NCI-H2029 (cell line): ENCODE measurements around the gene GPR52.
"Not testable (repeated sequence)": the region's sequence is repeated elsewhere in the genome, so short reads cannot be mapped to it uniquely, and the experiment has no call there.

Experiments used
- DNase-seq: peaks from one replicate; lab custom pipeline; 2025; lab: John Stamatoyannopoulos, UW

Gene GPR52

GRCh38 chr1:174447866-174448530, at the start of gene GPR52:
GPR52 (plus strand) TSS chr1:174447964; CDS start chr1:174448112, 148 bp downstream.
- no peak for DNase-seq

GRCh38 chr1:174398246-174398645, 49.5 kb upstream of the GPR52 start:
- DNase-seq = no peak

GRCh38 chr1:174399211-174399610, 48.6 kb upstream of the GPR52 start:
- DNase-seq = no peak

GRCh38 chr1:174401075-174401474, 46.7 kb upstream of the GPR52 start:
- no peak for DNase-seq

GRCh38 chr1:174405219-174405618, 42.5 kb upstream of the GPR52 start:
- no peak for DNase-seq

GRCh38 chr1:174406421-174406820, 41.3 kb upstream of the GPR52 start:
- no peak for DNase-seq

- DNase-seq = no peak
Observed at GRCh38 chr1:174407665-174408064, 40.1 kb upstream of the GPR52 start.

GRCh38 chr1:174408146-174408545, 39.6 kb upstream of the GPR52 start:
- no peak for DNase-seq

GRCh38 chr1:174409801-174410200, 38.0 kb upstream of the GPR52 start:
- not testable (repeated sequence) for DNase-seq

- no peak for DNase-seq
Observed at GRCh38 chr1:174413632-174414031, 34.1 kb upstream of the GPR52 start.

GRCh38 chr1:174414203-174414602, 33.6 kb upstream of the GPR52 start:
- no peak for DNase-seq

GRCh38 chr1:174415506-174415905, 32.3 kb upstream of the GPR52 start:
- no peak for DNase-seq

- DNase-seq = no peak
Observed at GRCh38 chr1:174417921-174418320, 29.8 kb upstream of the GPR52 start.

GRCh38 chr1:174425121-174425520, 22.6 kb upstream of the GPR52 start:
- DNase-seq = no peak

GRCh38 chr1:174426153-174426552, 21.6 kb upstream of the GPR52 start:
- no peak for DNase-seq

GRCh38 chr1:174428033-174428432, 19.7 kb upstream of the GPR52 start:
- no peak for DNase-seq

GRCh38 chr1:174428739-174429138, 19.0 kb upstream of the GPR52 start:
- DNase-seq = no peak

- no peak for DNase-seq
Observed at GRCh38 chr1:174433451-174433850, 14.3 kb upstream of the GPR52 start.

- no peak for DNase-seq
Observed at GRCh38 chr1:174445351-174445750, 2.4 kb upstream of the GPR52 start.

- no peak for DNase-seq
Observed at GRCh38 chr1:174445817-174446216, 1.9 kb upstream of the GPR52 start.

- DNase-seq = no peak
Observed at GRCh38 chr1:174448531-174448883, 743 bp downstream of the GPR52 start.

- no peak for DNase-seq
Observed at GRCh38 chr1:174448974-174449373, 1.2 kb downstream of the GPR52 start.

GRCh38 chr1:174451408-174451807, 3.6 kb downstream of the GPR52 start:
- no peak for DNase-seq

- no peak for DNase-seq
Observed at GRCh38 chr1:174465855-174466254, 18.1 kb downstream of the GPR52 start.

- DNase-seq = no peak
Observed at GRCh38 chr1:174466607-174467006, 18.8 kb downstream of the GPR52 start.
